T-helper 1 cell treated with Interleukin-12 subunit alpha and Interleukin-12 subunit beta and Interleukin-4 antibody, amounts not matched to agents 30 μg/mL and 1 μg/mL, for 36 hours (primary cell): ENCODE results near the gene KANK4.
"Not testable (repeated sequence)": the region's sequence is repeated elsewhere in the genome, so short reads cannot be mapped to it uniquely, and the experiment has no call there.

ENCODE experiments used
- H3K27ac Mint-ChIP-seq: one replicate; pipeline ENCODE4 v1.8.0; 2021; ENCODE audit warnings: mild to moderate bottlenecking, mixed read lengths
- H3K27me3 Mint-ChIP-seq: one replicate; pipeline ENCODE4 v1.8.0; 2021; ENCODE audit warnings: low read depth, mixed read lengths
- H3K36me3 Mint-ChIP-seq: one replicate; pipeline ENCODE4 v1.8.0; 2021; ENCODE audit warnings: low read depth, mixed read lengths
- H3K4me1 Mint-ChIP-seq: one replicate; pipeline ENCODE4 v1.8.0; 2021; ENCODE audit warnings: low read depth, mixed read lengths
- H3K4me3 Mint-ChIP-seq: one replicate; pipeline ENCODE4 v1.8.0; 2021; ENCODE audit warnings: mild to moderate bottlenecking, moderate library complexity, mixed read lengths
- H3K9me3 Mint-ChIP-seq: one replicate; pipeline ENCODE4 v1.8.0; 2021; ENCODE audit warnings: mixed read lengths

Gene KANK4

DNA sequence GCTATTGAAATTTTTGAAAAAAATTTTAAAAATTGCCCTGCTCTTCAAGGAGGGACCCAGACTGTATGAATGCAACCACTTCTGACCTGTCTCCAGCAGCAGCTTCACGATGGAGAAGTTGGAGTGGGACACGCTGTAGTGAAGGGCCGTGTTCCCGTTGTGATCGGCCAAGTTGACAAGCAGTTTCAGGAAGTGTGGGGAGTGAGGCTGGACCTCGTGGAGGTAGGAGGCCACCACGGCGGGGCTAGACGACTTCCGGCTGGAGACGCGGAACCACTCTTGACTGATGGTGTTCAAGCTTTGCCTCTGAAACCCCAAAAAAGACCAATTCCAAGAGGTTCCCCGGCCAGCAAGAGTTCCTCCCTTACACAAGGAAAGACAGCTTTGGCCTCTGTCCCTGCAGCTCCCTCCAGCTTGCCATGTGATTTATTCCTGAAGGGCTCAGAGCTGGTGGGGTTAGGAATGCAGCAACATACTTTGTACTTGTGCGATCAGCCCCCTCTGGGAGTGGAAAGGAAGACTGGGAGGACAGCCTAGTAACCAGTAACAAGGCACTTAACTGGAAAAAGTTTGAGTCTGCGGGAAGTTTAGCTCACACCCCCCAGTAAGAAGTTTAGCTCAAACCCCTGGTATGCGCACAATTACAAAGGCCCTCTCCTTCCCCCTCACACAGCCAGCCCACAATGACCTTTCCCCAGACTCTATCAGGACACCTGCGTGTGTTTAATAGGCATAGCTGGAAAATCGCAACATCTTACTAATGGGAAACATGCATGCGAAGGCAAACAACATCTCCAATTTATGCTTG, 56.0 kb downstream of the KANK4 start:
- no peak overlapping the region for H3K27ac Mint-ChIP-seq
- H3K36me3 Mint-ChIP-seq: no peaks in the 10 kb centered on the region
- H3K27me3 Mint-ChIP-seq: peaks cover 6% of the 10 kb centered on the region
- no peak overlapping the region for H3K4me3 Mint-ChIP-seq
- no peaks in the 10 kb centered on the region for H3K4me1 Mint-ChIP-seq
- H3K9me3 Mint-ChIP-seq: no peaks in the 10 kb centered on the region

DNA sequence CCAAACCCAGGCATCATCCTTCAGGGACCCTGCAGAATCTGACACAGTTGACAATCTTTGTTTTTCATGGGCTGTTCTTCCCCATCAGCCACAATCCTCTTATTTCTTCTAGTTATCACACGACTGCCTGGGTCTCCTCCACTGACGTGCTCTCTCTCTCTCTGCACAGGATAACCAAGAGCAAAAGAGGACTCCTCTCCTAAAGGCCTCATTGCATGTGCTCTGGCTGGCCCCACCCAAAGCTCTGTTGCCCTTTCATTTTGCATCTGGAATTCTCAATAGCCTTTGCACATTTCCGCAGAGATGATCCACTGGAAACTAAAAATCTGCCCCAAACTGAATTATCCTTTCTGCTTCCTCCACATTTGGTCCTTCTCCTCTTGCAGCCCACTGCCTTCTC, 58.5 kb downstream of the KANK4 start:
- Mint-ChIP-seq H3K4me3 (no peak overlapping the region), H3K9me3 (no peaks in the 10 kb centered on the region), H3K27me3 (peaks cover 6% of the 10 kb centered on the region), H3K4me1 (no peaks in the 10 kb centered on the region), H3K27ac (no peak overlapping the region), H3K36me3 (no peaks in the 10 kb centered on the region)

DNA sequence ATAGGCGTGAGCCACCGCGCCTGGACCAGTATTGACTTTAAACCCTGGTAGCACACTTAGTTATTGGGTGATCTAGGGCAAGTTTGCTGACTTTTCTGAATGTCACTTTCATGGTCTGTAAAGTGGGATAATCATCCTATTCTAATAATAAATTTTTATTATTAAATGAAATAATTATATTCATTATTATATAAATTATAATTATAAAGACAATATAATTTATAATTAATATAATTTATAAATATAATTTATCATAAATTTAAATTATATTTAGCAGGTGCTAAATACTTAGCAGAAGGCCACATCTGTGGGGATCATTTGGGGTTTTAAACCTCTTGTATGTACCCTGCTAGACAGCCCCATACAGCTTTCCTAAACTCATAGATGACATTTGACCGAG, 59.7 kb downstream of the KANK4 start:
- Mint-ChIP-seq H3K27me3 (peaks cover 6% of the 10 kb centered on the region), H3K36me3 (no peaks in the 10 kb centered on the region), H3K27ac (no peak overlapping the region), H3K4me3 (no peak overlapping the region), H3K9me3 (no peaks in the 10 kb centered on the region), H3K4me1 (no peaks in the 10 kb centered on the region)

DNA sequence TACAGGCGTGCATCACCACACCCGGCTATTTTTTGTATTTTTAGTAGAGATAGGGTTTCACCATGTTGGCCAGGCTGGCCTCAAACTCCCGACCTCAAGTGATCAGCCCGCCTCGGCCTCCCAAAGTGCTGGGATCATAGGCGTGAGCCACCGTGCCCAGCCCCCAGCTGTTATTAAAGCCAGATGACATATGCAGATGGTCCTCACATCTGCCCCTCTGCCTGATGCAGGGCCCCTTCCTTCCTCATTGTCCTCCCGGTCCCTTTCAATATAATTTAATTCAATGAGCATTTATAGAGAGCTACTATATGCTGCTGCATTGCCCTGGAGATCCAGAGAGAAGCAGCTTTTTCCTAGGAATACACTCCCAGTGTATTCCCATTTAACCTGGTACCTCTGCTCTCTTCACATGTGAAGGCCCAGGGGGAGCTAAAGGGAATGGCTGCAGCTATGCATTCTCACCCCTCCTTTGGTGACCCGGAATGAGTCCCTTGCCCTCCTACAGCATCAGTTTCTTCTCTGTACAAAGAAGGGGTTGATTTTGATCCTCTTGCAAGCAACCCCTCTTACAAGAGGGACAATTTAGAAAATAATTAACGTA, 69.0 kb downstream of the KANK4 start:
- H3K27me3 Mint-ChIP-seq: peaks cover 3% of the 10 kb centered on the region
- no peak overlapping the region for H3K4me3 Mint-ChIP-seq
- no peak overlapping the region for H3K27ac Mint-ChIP-seq
- no peaks in the 10 kb centered on the region for H3K4me1 Mint-ChIP-seq
- no peaks in the 10 kb centered on the region for H3K9me3 Mint-ChIP-seq
- no peaks in the 10 kb centered on the region for H3K36me3 Mint-ChIP-seq

DNA sequence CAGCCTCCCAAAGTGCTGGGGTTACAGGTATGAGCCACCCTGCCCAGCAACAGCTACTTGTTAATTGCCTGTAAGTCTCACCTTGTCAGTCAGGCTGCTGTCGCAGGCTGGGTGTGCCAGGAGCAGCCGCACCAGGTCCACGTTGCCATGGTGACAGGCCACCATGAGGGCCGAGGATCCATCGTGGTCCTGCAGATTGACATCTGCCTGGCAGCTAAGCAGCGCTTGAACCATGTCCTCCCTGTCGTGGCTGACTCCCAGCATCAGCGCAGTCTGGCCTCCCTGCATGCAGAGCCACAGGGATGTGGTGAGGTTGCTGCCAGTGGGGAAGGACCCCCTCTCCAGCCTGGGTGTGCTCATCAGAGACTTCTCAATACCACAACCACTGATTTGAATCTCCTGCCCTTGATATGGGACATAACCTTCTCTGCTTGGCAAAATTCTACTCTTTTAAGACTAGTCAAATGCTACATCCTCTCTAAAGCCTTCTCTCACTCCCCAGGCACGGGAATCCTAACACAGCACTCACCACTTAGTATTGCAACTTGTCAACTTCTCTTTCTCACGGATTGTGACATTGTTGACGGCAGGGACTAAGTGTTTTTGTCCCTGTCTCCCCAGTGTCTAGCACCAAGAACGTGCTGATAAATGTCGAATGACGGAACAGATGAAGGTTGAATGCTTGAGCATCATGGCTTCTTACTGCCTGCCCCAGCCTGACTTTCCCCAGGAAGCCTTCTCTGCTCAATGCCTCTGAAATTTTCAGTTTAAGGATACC, 71.7 kb downstream of the KANK4 start:
- Mint-ChIP-seq H3K9me3 (no peaks in the 10 kb centered on the region), H3K4me3 (no peak overlapping the region), H3K36me3 (no peaks in the 10 kb centered on the region), H3K27ac (no peak overlapping the region), H3K27me3 (peaks cover 3% of the 10 kb centered on the region), H3K4me1 (no peaks in the 10 kb centered on the region)

DNA sequence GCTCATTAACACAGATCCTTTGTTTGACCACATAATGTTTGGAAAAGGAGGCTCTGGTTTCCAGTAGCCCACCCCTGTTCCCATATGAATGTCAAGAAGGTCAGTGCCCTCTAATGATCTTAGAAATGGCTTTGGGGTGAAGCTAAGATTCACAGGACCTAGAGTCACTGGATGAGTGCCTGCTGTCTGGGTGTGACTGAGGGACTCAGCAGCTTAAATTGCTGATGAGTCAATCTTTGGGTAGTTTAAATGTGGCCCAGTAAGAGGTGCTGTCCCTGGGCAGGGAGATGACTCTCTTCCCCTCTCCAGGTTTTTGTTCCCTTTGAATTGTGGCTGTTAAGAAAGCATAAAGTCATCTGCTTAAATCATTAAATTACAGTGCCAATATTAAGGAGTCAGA, 74.0 kb downstream of the KANK4 start:
- no peaks in the 10 kb centered on the region for H3K9me3 Mint-ChIP-seq
- H3K27me3 Mint-ChIP-seq: peaks cover 3% of the 10 kb centered on the region
- no peaks in the 10 kb centered on the region for H3K4me1 Mint-ChIP-seq
- H3K4me3 Mint-ChIP-seq: no peak overlapping the region
- H3K36me3 Mint-ChIP-seq: no peaks in the 10 kb centered on the region
- H3K27ac Mint-ChIP-seq: no peak overlapping the region

DNA sequence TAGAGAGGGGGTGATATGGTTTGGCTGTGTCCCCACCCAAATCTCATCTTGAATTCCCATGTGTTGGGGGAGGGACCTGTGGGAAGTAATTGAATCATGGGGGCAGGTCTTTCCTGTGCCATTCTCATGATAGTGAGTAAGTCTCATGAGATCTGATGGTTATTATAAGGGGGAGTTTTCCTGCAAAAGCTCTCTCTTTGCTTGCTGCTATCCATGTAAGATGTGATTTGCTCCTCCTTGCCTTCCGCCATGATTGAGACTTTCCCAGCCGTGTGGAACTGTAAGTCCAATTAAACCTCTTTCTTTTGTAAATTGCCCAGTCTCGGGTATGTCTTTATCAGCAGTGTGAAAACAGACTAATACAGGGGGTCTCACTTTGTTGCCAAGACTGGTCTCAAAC, 74.9 kb downstream of the KANK4 start:
- H3K36me3 Mint-ChIP-seq, H3K4me3 Mint-ChIP-seq, H3K27me3 Mint-ChIP-seq, H3K9me3 Mint-ChIP-seq, H3K27ac Mint-ChIP-seq, H3K4me1 Mint-ChIP-seq: not testable (repeated sequence)

DNA sequence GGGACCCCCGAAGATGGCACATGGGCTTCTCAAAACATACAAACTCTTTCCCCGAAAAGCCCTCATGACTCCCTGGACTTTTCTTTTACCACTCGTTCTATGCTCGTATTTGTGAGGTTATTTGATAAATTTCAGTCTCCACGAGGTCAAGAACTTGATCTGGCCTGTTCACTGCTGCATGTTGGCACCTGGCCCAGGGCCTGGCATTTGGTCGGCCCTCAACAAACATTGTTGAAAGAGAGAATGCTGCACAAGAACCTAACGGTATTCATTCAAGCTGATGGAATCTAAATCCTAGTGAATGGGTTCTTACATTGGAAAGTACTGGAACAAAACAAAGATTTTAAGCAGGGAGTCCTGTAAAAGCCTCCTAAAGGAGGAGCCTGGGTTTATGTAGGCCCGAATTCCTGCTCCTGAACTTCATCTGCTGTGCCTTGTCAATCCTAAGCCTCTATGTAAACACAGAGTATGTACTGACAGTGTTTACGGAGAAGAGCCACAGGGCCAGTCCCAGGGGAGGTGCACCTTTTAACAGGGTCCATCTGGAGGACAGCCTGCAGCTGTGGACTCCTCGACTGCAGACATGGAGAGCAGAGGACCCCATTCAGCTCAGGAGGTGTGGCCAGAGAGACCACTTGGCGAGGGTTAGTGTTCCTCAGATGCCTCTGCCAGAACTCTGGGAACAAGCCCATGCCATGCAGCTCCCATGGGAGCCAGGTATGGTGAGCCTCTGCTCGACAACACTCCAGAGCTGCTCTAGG, 77.7 kb downstream of the KANK4 start:
- no peak overlapping the region for H3K4me3 Mint-ChIP-seq
- no peak overlapping the region for H3K27ac Mint-ChIP-seq
- H3K27me3 Mint-ChIP-seq: no peaks in the 10 kb centered on the region
- no peaks in the 10 kb centered on the region for H3K4me1 Mint-ChIP-seq
- H3K36me3 Mint-ChIP-seq: no peaks in the 10 kb centered on the region
- H3K9me3 Mint-ChIP-seq: no peaks in the 10 kb centered on the region

DNA sequence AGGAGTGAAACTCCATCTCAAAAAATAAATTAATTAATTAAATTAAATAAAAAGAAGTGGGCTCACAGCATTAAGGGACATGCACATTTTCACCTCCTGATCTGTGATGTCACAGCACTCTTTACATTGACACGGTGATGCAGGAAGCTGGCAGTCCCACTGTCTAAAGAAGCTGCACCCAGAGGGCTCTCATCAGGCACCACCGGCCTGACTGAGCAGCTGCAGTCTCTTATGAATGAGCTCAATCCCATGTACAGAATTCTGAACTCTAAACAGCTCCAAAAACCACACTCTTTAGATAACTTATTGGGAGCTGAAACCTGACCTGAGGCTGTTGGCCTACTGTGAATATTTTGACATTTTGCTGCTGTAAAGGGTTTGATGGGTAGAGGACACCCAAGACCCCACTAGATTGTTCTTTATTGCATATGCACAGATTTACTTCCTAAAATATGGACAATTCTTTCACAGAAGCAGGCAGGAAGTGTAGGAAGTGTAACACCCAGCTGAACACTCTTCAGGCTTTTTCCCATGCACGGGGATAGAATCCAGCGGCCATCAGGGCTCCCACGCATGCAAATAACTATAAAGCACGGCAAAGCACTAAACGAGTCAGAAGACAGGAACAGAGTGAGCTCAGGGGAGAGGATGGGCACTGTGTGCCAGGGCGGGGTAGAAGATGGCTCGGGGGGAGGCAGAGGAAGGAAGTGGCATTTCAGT, 78.4 kb downstream of the KANK4 start:
- no peaks in the 10 kb centered on the region for H3K4me1 Mint-ChIP-seq
- H3K36me3 Mint-ChIP-seq: no peaks in the 10 kb centered on the region
- no peak overlapping the region for H3K4me3 Mint-ChIP-seq
- H3K27ac Mint-ChIP-seq: no peak overlapping the region
- H3K9me3 Mint-ChIP-seq: no peaks in the 10 kb centered on the region
- H3K27me3 Mint-ChIP-seq: no peaks in the 10 kb centered on the region

DNA sequence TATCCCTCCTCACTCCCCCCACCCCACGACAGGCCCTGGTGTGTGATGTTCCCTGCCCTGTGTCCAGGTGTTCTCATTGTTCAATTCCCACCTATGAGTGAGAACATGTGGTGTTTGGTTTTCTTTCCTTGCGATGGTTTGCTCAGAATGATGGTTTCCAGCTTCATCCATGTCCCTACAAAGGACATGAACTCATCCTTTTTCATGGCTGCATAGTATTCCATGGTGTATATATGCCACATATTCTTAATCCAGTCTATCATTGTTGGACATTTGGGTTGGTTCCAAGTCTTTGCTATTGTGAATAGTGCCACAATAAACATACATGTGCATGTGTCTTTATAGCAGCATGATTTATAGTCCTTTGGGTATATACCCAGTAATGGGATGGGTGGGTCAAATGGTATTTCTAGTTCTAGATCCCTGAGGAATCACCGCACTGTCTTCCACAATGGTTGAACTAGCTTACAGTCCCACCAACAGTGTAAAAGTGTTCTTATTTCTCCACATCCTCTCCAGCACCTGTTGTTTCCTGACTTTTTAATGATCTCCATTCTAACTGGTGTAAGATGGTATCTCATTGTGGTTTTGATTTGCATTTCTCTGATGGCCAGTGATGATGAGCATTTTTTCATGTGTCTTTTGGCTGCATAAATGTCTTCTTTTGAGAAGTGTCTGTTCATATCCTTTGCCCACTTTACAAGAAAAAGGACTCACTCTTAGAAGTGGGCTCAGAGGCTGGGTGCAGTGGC, 79.4 kb downstream of the KANK4 start:
- H3K36me3 Mint-ChIP-seq, H3K9me3 Mint-ChIP-seq, H3K4me3 Mint-ChIP-seq, H3K27me3 Mint-ChIP-seq, H3K4me1 Mint-ChIP-seq, H3K27ac Mint-ChIP-seq: not testable (repeated sequence)

DNA sequence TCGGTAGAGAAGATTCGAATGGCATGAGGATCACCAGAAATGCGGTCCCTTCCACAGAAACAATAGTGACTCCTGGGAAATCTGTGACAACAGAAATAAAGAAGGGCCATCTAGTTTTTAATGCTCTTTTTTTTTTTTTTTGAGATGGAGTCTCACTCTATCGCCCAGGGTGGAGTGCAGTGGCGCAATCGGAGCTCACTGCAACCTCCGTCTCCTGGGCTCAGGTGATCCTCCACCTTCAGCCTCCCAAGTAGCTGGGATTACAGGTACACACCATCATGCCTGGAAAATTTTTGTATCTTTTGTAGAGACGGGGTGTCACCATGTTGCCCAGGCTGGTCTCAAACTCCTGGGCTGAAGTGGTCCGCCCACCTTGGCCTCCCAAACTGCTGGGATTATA, 80.7 kb downstream of the KANK4 start:
- Mint-ChIP-seq H3K27me3 (no peaks in the 10 kb centered on the region), H3K4me3 (no peak overlapping the region), H3K27ac (no peak overlapping the region), H3K4me1 (no peaks in the 10 kb centered on the region), H3K36me3 (no peaks in the 10 kb centered on the region), H3K9me3 (no peaks in the 10 kb centered on the region)

DNA sequence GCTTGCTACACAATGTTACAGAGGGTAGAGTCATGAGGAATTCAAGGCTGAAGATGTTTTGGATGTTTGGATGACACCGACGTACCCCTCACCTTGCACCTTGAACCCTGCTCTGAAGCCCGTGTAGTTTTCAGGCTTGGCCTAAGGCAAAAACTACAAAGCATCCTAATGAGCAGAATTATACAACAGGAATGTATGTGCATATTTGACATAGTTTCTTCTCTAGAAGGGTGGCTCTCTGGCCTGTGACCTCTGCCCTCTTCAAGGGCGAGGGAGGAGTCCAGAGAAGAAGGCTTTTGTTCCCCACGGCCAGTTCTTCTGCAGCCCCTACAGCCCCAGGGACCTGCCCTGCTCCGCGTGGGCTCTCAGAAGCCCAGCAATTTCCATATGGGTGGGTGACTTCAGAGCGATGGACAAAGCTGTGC, 81.3 kb downstream of the KANK4 start:
- H3K4me1 Mint-ChIP-seq: no peaks in the 10 kb centered on the region
- no peak overlapping the region for H3K27ac Mint-ChIP-seq
- H3K27me3 Mint-ChIP-seq: no peaks in the 10 kb centered on the region
- H3K9me3 Mint-ChIP-seq: no peaks in the 10 kb centered on the region
- H3K4me3 Mint-ChIP-seq: no peak overlapping the region
- H3K36me3 Mint-ChIP-seq: no peaks in the 10 kb centered on the region

DNA sequence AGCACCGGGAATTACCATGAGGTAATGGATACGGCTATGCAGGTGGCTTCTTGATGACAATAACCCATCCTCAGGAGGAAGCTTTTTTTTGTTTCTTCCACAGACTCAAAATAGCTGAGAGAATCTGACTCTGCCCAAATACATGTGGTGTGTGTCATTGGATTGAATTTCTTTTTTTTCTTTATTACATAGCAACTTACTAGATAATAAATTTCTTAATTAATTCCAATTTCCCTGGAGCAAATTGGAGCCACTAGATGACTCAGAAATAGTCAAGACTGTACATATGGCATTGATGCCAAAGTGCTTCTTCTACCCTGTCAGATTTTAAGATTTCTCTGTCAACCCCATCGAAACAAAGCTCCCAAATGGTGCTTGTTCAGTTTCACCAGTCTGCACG, 81.9 kb downstream of the KANK4 start:
- Mint-ChIP-seq H3K27ac (no peak overlapping the region), H3K4me1 (no peaks in the 10 kb centered on the region), H3K9me3 (no peaks in the 10 kb centered on the region), H3K36me3 (no peaks in the 10 kb centered on the region), H3K27me3 (no peaks in the 10 kb centered on the region), H3K4me3 (no peak overlapping the region)
